ENCODE results near the gene LRRC8D.

LRRC8D gene

DNA sequence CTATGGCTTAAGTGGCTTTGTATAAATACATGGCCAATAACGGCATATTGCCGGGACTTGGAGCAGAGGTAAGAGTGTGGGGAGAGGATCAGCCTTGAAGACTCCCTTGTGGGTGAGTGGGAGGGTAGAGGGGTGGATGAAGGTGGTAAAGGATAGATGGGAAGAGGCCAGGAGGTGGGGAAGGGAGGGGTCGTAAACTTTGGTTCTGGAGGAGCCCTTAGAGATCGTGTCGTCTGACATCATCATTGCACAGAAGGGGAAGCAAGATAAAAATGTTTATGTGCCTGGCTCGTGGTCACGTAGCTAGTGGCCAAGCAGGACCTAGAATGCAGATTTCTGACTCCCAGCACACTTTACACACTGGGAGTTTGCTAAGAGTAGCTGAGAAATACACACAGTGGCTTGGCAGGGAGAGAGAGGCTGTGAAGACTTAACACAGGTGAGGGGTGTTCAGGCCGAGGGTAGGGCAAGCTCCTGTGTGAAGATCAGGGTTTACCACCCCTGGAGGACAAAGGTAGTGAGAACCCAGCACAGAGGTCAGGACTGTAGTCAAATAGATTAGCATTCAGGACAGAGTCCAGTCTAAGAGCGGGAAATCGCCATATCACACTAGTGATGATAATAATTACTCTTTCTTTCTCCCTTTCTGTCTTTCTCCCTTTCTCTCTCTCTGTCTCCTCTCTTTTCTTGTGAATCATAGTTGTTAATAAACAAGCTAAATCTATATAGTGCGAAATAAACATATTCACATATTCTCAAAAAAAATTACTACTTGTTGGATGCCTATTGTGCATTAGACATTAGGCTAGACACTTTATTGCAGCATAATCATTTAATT, 75.5 kb downstream of the LRRC8D start:
- DNase-seq (ENCODE audit: low spot score) = peak; percentile 79

DNA sequence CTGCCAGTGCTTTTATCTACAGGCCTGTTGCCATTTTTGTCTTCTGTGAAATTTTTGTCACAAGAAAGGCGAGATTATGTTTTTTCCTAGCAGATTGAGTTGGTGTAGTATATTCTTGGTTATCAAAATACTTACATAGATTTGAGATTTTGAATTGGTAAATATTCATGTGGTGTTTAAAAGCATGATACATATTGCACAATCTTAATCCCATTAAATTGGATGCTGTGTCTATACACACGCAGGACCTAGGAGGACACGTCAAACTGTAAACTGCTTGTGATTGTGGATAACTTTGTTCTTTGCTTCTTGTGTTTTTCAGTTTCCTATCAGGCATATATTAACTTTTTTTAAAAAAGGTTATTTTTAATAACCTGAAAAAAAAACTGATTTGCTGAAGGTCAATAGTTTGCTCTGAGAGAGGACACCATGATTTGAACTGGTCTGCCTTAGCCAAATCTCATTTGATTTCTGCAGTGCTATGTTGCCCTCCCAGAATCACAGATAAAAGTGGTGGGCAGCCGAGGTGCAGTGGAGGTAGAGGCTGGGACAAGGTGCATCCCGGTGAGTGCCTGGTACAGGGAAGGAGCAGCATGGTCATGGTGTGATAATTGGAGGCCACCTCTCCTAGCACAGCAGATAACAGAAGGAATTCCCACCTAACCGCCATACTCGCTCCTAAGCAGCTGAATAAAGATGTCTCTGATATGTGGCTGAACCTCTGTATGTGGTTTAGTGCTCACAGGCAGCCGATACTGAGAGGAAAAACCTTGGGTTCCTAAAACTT, 76.7 kb downstream of the LRRC8D start:
- no peak for DNase-seq (ENCODE audit: low spot score)

DNA sequence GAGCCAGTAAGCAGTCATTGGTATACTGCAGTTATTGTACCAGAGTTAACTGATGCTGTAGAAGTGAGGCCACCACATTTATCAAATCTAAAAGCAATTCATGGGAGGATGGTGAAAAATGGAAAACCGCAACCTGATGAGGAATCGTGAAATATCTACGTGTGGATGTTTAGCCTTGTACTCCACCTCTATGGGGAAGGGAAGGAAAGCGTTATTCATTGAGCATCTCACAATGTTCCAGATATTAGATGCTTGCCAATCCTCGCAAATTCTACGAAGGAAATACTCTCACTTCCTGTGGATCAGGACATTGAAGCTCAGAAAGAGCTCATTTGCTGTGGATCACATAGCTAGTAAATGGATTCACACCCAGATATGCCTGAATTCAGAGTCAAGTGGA, 77.3 kb downstream of the LRRC8D start:
- no peak for DNase-seq (ENCODE audit: low spot score)

DNA sequence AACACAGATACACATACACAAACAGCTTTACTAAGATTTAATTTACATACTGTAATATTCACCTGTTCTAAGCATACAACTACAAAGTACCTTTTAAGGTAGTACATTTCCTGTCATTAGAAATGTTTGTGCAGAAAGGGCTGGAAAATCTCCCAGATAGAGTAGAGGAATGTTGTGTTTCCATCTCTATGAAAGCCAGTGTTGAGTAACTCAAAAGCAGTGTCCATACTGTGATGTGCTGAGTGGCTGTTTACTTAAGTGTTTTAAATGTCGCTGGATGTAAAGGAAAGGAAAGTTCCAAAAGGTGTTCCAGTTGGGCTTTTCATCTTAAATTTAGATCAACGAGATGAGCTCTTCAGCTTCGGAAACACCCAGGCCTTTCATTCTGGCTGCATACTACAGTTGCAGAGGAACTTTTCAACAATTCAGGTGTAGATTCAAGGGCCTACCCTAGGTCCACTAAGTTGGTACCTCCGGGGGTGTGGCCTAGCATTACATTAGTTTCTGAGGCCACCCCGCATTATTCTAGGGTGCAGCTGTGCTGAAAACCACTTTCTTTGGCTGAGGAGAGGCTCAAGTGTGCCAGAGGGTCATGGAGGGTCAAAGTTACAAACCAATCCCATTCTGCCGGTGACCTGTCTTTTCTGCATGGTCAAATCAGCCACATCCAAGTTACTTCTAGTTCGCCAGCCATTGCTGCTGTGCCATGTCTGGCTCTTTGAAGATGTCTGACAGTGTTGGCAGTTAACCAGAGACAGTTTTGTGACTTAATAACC, 78.1 kb downstream of the LRRC8D start:
- DNase-seq (ENCODE audit: low spot score) = no peak

DNA sequence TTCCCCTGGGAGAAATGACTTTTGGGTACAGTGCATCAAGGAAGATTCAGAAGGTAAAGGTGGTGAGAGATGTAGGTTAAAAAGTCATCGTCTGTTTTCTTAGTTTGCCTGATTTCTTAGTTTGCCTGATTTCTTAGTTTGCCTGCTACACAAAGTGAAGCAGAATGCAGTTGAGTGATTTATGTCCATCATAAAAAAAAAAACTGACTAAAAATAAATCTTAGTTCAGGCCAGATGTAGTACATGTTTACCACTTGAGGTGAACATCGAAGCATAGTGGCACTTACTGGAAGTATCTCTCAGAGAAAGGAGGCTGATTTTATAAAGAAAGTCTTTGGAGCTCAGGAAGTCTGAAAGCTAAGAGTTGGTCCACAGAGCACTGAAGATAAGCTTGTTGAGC, 79.5 kb downstream of the LRRC8D start:
- DNase-seq (ENCODE audit: low spot score) = no peak

DNA sequence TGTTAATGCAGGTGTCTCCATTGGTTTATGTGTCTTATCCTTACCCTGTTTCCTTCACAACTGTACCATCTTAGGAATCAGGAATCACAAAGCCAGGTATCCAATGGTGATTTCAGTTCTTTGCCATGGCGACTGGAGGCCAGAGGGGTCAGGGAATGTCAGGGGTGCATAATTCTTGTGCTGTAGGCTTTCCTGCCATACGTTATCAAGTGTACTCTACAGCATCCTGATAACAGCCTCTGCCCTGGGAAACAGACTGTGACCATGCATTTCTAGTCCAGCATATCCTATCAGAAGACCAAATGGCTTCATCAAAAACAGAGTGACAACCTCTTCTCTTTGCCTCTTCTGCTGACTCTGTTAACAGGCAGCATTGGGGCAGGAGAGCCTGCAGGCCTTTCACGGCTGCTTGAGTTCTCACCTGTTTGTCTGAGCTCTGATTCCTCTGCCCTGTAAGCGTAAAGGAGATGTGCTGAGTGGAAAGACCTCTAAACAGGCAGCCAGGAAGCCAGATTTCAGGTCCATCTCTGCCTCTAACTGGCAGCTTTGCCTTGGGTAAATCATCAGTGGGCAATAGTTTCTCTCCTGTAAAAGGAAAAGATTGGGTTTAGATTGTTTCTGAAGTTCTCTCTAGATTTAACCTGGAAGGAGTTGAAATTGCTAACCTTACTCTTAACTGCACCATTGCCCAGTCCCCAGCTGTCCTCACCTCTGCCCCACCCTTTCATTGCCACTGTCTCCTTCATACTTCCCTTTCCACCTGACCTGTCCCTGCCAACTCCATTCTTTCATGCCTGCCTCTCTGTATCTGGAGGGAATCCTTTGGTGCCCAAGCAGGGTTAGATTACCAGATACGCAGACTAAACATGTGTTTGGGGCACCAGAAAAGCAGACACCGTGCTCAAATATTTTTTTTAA, 80.2 kb downstream of the LRRC8D start:
- DNase-seq (ENCODE audit: low spot score) = peak; percentile 51

DNA sequence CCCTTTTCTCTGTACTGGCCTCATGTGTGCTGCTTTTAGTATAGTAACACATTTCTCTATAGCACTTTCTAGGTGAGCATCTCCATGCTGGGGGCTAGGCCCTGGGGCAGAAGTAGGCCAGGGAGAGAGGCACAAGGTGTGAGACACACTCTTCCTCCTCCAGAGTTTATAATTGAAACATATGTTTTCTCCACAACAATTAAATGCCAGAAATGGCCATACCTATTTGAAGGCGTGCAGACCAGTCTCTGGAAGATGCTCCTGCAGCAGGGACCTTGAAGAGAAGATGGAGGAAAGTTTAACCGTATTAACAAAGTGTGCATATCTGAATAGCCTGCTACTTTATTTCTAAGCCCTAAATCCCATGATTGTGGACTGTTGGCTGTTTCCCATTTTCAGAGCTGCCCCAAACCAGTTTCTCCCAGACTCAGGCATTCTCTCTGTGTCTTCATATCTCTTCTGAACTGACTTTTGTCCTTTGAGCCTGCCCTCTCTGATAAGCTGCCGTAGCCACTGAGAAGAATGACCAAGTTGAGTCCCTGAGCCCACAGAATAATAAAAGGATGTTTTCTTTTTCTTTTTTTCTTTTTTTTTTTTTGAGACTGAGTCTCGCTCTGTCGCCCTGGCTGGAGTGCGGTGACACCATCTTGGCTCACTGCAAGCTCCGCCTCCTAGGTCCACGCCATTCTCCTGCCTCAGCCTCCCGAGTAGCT, 81.3 kb downstream of the LRRC8D start:
- no peak for DNase-seq (ENCODE audit: low spot score)

DNA sequence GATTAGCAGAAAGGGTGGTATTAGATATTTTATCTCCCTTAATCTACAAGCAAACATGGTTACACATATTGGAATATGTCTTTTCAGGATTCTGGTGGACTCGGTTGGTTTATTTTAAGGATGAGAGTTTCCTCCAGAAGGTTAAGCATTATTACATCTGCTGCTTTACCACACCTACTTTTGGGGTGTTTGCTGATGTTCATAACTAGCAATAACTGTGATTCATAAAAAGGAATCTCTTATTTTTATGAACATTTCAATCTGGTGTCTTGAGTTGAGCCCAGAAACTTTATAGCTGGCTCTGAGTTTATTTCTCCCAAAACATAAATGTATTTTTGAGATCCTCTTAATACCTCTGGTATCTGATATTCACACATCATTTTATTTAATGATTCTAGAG, 82.7 kb downstream of the LRRC8D start:
- DNase-seq (ENCODE audit: low spot score) = no peak

DNA sequence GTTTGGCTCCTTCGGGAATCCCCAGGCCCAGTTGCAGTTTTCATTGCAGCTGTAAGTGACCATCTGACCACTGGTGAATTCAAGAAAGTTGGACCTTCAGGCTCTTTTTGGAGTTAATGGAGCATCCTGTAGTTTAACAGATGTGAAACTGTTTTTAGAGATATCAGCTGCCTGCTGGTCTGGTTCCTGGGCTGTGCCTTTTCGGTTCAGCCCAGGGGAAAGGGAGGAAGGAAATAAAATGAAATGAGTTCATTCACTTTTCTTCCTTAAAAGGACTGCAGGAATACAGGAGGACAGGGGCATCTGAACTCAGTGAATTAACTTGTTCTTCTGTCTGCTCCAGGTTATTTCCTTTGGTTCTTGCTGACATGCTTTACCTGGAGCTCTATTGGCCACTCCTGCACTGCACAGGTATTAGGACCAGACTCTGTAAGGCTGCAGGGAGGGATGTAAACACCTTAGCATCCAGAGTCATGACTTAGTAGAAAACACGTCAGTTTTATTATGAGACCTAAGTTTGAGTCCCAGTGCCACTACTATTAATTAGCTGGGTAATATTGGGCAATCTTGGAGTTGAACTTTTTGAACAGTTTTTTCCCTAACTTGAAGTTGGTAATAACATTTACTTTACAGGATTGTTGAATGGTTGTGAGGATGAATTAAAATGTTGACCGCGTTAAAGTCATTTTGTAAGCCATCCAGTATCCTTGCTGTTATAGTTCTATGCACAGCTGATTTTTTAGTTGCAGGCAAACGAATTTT, 83.6 kb downstream of the LRRC8D start:
- peak; percentile 24 for DNase-seq (ENCODE audit: low spot score)

DNA sequence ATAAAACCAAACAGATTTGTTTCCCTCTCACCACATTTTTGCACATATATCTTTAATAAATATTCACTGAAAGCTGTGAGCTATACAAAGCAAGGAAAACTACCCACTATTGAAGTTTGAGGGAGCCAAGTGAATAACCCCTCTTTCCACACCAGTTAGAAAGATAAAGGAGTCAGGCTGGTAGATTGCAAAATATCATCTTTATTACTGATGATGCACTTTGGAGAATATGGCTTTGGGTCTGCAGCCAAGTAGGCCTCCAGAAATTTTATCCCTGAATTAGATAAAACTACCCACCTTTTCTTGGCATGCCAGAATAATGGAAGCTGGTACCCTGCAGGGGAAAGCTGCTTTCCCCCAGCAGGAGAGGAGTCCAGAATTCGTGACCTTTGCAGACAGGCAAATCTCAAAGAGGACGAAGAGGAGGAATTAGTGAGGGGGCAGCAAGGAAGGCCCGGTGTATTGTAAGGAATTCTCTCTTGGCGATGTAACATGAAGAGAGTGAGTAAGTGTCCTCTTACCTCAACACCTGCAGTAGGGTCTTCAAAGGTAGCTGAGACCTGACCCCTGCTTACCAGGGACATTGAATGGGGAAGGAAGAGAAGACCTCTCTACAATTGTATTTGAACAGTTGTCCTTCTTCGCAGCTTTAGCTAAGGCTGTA, 84.7 kb downstream of the LRRC8D start:
- no peak for DNase-seq (ENCODE audit: low spot score)

DNA sequence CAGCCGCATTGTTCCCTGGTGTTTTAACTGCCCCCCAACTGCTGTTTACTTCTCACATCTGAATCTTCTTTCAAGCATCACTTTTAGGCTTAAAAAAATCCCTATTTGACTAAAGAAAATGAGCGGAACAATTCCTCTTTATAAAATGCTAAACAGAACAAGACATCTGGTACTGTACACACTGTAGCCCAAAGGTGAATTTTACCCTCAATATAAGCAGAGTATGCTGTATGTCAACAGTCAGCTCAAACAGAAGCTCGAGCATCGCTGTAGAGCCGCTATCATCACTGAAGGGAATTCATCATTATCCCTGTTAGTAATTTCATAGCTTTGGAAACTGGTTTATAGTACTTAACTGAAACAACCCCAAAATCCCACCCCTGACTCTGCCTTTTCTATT, 85.3 kb downstream of the LRRC8D start:
- no peak for DNase-seq (ENCODE audit: low spot score)

DNA sequence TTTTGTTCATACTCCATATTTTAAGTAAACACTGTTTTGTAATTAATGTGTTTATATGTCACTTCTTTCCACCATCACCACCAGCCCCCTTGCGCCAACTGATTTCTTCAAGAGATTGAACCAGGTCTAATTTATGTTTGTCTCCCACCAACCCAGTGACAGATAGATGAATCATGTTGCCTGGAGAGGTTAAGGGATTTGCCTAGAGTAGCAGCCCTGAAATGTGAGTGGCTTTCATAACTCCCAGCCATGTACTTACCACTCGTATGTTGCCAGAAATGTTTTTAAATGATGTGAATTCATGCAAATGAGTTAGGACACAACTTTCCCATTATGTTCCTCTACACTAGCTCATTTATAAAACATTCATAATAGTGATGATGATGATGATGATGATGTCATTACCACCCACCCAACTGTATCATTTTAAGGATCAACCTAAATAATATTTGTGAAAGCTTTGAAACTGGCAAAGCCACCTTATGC, 86.9 kb downstream of the LRRC8D start:
- DNase-seq (ENCODE audit: low spot score) = no peak

DNA sequence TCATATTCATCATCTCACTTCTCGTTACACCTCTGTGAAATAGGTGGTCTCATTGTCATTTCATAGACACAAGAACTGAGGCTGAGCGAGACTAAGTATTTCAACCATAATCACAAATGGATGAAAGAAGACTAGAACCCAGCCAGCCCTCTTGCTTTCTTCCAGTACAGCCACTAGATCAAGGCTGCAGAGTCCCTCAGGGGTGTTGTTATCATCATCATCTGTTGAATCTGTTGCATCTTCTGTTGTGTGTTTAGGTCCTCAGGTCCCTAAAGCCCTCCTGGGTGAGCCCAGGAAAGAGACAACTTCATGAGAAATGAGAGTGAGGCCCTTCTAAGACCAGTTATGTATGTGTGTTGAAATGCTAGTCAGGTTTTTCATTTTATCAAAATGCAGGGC, 87.4 kb downstream of the LRRC8D start:
- no peak for DNase-seq (ENCODE audit: low spot score)

DNA sequence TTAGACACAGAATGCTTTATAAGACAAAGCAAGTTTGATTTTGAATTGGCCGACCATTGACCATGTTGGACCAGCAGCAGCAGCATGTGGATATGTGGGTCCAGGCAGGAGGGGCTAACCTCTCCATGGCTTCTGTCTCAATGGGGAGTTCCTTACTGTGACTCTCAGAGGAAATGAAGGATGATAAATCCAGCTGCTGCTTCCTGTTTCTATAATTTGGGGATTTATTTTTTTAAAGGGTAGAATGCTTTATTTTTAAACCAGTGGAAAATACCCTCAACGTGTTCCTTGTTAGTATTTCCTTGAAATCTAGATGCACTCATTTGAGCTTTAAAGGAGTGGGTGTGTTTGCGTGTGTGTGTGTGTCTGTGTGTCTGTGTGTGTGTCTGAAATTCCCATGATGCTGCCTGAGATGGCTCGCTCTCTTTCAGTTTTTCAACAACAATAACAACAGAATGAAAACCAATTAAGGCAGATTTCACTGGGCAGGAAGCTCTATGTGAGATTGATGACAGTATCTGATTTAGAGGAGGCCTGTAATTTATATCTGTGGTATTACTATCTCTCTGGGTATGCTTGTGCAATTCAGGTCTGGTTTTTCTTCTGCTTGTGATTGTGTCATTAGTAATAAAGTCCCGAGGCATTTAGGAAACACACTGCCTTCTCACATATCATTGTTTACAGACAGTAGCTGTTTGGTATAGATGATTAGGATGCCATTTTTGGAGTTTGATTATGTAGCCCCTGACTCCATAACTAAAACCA, 88.0 kb downstream of the LRRC8D start:
- DNase-seq (ENCODE audit: low spot score) = no peak

DNA sequence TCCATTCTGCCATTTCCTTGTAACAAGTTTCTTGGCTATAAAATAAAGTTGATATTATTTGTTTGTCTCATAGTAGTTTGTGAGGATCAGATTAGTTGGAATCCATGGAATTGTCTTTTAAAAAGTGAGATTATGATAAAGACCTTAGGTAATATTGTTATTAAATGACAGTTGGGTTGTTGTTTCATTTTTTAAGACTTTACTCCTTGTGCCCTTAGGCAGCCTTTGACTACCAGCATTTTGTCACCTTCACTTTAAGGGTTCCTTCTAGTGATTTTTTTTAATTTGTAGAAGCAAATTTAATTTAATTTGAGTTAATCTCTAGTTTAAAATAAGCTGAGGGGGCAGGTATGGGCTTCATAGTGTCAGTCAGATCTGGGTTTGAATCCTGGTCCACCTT, 89.4 kb downstream of the LRRC8D start:
- DNase-seq (ENCODE audit: low spot score) = no peak

DNA sequence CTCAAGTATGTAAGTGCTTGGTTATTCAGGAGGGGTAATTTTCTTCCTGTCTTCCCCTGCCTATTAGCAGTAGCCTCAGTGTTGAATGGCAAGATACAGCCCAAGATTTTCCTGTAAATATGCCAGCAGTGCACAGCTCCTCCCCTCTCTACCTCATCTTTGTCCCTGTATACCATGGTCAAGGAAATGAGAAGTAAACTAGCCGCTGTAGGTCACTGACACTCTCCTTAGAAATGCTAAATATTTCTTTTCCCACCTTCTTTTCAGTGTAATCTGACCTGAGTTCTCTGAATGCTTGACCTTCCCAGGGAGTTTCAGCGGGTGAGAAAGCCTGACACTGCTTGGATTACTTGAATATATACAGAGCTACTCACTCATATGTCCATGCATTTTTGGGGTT, 89.9 kb downstream of the LRRC8D start:
- no peak for DNase-seq (ENCODE audit: low spot score)

DNA sequence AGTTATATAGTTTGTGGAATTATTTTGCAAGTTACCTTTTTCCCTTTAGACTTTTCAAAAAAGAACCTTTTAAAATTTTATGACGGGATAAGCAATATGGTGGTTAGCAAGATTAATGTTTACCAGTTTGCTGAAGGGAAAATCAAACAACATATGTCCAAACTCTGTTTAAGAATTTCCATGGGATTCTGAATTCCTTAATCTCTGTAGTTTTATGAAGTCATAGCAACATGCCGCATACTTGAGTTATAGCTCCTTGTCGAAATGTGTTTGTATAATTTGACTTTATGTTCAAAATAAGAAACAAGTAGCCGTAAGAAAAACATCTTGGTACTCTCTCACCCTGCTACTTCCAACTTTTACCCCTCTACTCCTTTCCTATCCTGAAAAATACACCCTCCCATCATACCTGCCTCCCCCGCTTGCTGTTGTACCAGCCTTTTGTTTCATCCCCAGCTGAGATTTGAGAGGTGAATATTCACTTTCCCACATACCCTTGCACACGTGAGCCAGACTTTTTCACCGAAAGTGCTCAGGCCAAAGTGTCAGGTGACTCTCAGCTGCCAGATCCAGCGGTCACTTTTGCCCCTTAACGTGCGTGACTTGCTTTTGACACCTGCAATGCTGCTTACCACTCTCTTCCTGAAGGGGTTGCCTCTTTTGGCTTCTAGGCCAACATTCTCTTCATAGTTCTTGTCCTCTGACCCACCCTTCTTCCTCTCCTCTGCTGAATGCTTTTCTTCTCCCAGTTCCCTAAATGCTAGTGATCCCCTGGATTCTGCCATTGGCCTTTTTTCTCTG, 90.6 kb downstream of the LRRC8D start:
- no peak for DNase-seq (ENCODE audit: low spot score)

DNA sequence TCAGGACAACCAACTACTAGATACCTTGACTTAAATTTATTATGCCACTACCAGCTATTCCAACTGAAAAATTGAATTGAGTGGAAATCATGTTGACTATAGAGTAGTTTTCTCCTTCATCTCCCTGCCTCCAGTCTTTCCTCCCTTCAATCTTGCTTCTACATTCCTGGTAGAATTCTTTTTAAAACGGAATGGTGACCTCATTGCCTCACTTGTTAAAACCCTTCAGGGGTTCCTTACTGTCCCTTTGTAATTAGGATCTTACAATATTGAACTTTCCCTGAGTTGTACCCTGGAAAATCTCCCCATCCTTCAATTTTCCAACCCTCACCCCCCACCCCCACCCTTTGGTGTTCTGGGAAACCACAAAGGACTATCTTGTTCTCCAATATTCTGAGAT, 91.2 kb downstream of the LRRC8D start:
- no peak for DNase-seq (ENCODE audit: low spot score)

Measured in hematopoietic multipotent progenitor cell treated with erythropoietin and hydrocortisone succinate and interleukin-3 and kit ligand, for 15 days (in vitro differentiated cells).